Calu3 (cell line): ENCODE measurements around the gene CCDC141. TPM values are rescaled to one million over a fixed set of nuclear protein-coding genes. Genes with fewer than 3 reads are reported as not detected.

Source experiments
- BruUV-seq: library from RNA; stranded (reverse); fragments of 400-500 nt; replicated peaks from 2 replicates; lab custom pipeline; 2021; lab: Mats Ljungman, UMichigan
- CTCF ChIA-PET: fragments of 300-600 bp; sonication (Branson Sonifier 250); formaldehyde crosslinking; loops from one replicate; lab custom pipeline; 2022; ENCODE audit warnings: antibody characterized with exemption; lab: Charles Lee
- DNase-seq: peaks from one replicate; pipeline ENCODE4 v3.0.0; 2022
- H3K27ac Mint-ChIP-seq: one replicate; pipeline ENCODE4 v1.8.0; 2022; ENCODE audit warnings: mixed read lengths; ENCODE audit not compliant: unreplicated experiment
- H3K27me3 Mint-ChIP-seq: one replicate; pipeline ENCODE4 v1.8.0; 2022; ENCODE audit warnings: mixed read lengths; ENCODE audit not compliant: unreplicated experiment
- H3K36me3 Mint-ChIP-seq: one replicate; pipeline ENCODE4 v1.8.0; 2022; ENCODE audit warnings: mild to moderate bottlenecking, moderate library complexity, mixed read lengths; ENCODE audit not compliant: insufficient read depth, unreplicated experiment
- H3K4me1 Mint-ChIP-seq: one replicate; pipeline ENCODE4 v1.8.0; 2022; ENCODE audit warnings: mild to moderate bottlenecking, low read depth, mixed read lengths; ENCODE audit not compliant: unreplicated experiment
- H3K4me3 Mint-ChIP-seq: one replicate; pipeline ENCODE4 v1.8.0; 2022; ENCODE audit warnings: mild to moderate bottlenecking, low read depth, moderate library complexity, mixed read lengths; ENCODE audit not compliant: unreplicated experiment
- H3K9me3 Mint-ChIP-seq: one replicate; pipeline ENCODE4 v1.8.0; 2022; ENCODE audit warnings: low read depth, mixed read lengths; ENCODE audit not compliant: unreplicated experiment
- intact Hi-C: fragments of 100-400 bp; cut with micrococcal nuclease; formaldehyde crosslinking; loops from one replicate; pipeline ENCODE4 v1.10.0; 2022; ENCODE audit not compliant: unreplicated experiment
- total RNA-seq: library from RNA; stranded (reverse); gene quantifications from 2 replicates; pipeline ENCODE4 v1.2.3, GENCODE V29; 2022
- TF ChIP-seq, protein P1 (sequence below): fragments of 200-600 bp; IDR thresholded peaks from one replicate; pipeline ENCODE4 v1.8.0; 2022; ENCODE audit warnings: antibody characterized with exemption; ENCODE audit not compliant: unreplicated experiment

CCDC141 gene
- total RNA-seq, 1 experiment from 2014 or later = 0.07 TPM

DNA sequence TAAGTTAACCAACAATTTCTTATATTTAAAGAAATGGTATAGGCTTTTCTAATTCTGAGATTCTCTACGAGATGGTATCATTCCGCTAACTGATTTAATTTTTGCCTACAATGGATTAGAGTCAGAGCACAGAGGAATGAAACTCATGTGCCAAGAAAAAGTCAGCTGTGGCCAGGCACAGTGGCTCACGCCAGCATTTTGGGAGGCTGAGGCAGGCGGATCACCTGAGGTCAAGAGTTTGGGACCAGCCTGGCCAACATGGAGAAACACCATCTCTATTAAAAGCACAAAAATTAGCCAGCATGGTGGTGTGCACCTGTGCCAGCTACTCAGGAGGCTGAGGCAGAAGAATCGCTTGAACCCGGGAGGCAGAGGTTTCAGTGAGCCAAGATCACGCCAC lies 225.8 kb downstream of the CCDC141 start:
- H3K9me3 Mint-ChIP-seq = no peaks in the 10 kb centered on the region
- H3K27ac Mint-ChIP-seq = no peak overlapping the region
- BruUV-seq = no TSS peak
- TF ChIP-seq, protein P1, sequence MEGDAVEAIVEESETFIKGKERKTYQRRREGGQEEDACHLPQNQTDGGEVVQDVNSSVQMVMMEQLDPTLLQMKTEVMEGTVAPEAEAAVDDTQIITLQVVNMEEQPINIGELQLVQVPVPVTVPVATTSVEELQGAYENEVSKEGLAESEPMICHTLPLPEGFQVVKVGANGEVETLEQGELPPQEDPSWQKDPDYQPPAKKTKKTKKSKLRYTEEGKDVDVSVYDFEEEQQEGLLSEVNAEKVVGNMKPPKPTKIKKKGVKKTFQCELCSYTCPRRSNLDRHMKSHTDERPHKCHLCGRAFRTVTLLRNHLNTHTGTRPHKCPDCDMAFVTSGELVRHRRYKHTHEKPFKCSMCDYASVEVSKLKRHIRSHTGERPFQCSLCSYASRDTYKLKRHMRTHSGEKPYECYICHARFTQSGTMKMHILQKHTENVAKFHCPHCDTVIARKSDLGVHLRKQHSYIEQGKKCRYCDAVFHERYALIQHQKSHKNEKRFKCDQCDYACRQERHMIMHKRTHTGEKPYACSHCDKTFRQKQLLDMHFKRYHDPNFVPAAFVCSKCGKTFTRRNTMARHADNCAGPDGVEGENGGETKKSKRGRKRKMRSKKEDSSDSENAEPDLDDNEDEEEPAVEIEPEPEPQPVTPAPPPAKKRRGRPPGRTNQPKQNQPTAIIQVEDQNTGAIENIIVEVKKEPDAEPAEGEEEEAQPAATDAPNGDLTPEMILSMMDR = no peak
- H3K4me1 Mint-ChIP-seq = peaks cover 14% of the 10 kb centered on the region
- CTCF ChIA-PET = no interaction called here
- no peak overlapping the region for H3K4me3 Mint-ChIP-seq
- H3K36me3 Mint-ChIP-seq = no peaks in the 10 kb centered on the region
- no peak for DNase-seq
- intact Hi-C loops = no loop called here
- H3K27me3 Mint-ChIP-seq = no peaks in the 10 kb centered on the region

DNA sequence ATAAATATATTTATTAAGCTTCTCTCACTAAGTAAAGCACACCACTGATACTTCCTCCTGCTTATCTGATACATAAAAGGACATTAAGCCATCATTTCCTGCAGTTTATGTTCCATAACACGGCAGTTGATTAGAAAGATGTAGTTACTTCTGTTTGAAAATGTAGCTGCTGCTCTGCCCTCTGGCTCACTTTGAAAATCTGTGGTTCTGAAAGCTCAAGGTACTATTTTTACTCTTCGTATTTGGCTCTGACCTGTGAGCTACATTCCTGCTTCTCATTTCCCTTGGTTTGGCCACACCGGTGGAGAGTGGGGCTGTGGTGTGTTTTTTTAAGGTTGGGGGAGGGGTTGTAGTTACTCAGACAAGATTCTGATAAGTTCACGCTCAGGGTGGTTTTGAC lies 229.9 kb downstream of the CCDC141 start:
- no TSS peak for BruUV-seq
- Mint-ChIP-seq H3K27me3 (no peaks in the 10 kb centered on the region), H3K9me3 (no peaks in the 10 kb centered on the region), H3K36me3 (no peaks in the 10 kb centered on the region), H3K27ac (no peak overlapping the region), H3K4me3 (no peak overlapping the region), H3K4me1 (no peaks in the 10 kb centered on the region)
- intact Hi-C loops = no loop called here
- CTCF ChIA-PET = no interaction called here
- DNase-seq = no peak
- TF ChIP-seq, protein P1 = no peak

DNA sequence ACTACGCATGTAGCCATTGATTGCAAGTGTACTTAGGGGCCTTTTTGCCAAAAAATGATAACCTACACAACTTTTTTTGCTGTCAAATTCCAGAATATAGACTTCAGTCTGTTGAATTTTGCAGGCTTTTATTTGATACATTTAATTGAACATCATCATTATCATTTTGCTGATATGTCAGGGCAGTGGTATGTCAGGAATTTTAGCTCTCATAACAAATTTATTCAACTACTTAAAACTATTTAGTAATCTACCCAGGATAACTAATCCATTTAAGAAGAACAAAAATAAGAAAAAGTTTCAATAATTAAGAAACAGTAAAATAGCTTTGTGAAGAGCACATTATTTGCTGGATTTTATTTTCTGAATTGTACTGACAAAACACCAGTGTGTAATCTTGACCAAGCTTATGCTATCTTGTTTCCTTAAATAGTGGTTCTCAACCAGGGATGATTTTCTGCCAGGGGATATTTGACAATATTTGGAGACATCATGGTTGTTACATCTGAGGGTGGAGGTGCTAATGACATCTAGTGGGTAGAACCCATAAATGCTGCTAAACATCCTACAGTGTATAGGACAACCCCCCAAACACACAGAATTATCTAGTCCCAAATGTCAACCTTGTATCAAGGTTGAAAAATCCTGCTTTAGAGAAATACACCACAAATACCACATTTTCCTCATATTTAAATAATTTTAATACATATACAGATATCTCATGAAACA lies 230.6 kb downstream of the CCDC141 start:
- no peak for DNase-seq
- Mint-ChIP-seq H3K4me3 (no peak overlapping the region), H3K27me3 (no peaks in the 10 kb centered on the region), H3K9me3 (no peaks in the 10 kb centered on the region), H3K36me3 (no peaks in the 10 kb centered on the region), H3K4me1 (no peaks in the 10 kb centered on the region), H3K27ac (no peak overlapping the region)
- intact Hi-C loops = no loop called here
- TF ChIP-seq, protein P1 = no peak
- BruUV-seq = no TSS peak
- CTCF ChIA-PET = no interaction called here

GRCh38 chr2:178811901-178812300 lies 238.0 kb downstream of the CCDC141 start:
- intact Hi-C loops = no loop called here
- H3K9me3 Mint-ChIP-seq = no peaks in the 10 kb centered on the region
- DNase-seq = no peak
- TF ChIP-seq, protein P1 = no peak
- no peak overlapping the region for H3K27ac Mint-ChIP-seq
- H3K36me3 Mint-ChIP-seq = no peaks in the 10 kb centered on the region
- H3K4me3 Mint-ChIP-seq = no peak overlapping the region
- CTCF ChIA-PET = no interaction called here
- BruUV-seq = no TSS peak
- peaks cover 8% of the 10 kb centered on the region for H3K4me1 Mint-ChIP-seq
- H3K27me3 Mint-ChIP-seq = no peaks in the 10 kb centered on the region
